Measurements from ENCODE around the gene ACSL1.
A peak's percentile ranks its signal among the peaks of the same experiment; 100 is the strongest.

ACSL1 gene

GRCh38 chr4:184733654-184734524, 91.9 kb downstream of the ACSL1 start, which contains the start of gene CENPU (continued):
- TF ChIP-seq, protein P1, sequence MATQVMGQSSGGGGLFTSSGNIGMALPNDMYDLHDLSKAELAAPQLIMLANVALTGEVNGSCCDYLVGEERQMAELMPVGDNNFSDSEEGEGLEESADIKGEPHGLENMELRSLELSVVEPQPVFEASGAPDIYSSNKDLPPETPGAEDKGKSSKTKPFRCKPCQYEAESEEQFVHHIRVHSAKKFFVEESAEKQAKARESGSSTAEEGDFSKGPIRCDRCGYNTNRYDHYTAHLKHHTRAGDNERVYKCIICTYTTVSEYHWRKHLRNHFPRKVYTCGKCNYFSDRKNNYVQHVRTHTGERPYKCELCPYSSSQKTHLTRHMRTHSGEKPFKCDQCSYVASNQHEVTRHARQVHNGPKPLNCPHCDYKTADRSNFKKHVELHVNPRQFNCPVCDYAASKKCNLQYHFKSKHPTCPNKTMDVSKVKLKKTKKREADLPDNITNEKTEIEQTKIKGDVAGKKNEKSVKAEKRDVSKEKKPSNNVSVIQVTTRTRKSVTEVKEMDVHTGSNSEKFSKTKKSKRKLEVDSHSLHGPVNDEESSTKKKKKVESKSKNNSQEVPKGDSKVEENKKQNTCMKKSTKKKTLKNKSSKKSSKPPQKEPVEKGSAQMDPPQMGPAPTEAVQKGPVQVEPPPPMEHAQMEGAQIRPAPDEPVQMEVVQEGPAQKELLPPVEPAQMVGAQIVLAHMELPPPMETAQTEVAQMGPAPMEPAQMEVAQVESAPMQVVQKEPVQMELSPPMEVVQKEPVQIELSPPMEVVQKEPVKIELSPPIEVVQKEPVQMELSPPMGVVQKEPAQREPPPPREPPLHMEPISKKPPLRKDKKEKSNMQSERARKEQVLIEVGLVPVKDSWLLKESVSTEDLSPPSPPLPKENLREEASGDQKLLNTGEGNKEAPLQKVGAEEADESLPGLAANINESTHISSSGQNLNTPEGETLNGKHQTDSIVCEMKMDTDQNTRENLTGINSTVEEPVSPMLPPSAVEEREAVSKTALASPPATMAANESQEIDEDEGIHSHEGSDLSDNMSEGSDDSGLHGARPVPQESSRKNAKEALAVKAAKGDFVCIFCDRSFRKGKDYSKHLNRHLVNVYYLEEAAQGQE (tag by site-specific recombination; IDR thresholded peaks at IDR 0.05), result no peak; the same call in 1 of the 2 replicates
- no peak for TF ChIP-seq ZBTB1 (tag by site-specific recombination; IDR thresholded peaks at IDR 0.05)
- no peak for TF ChIP-seq ZNF174 (tag by site-specific recombination; IDR thresholded peaks at IDR 0.05)
- 0 out of 2 replicates have a peak, but pooled peaks have one; percentile 14 for TF ChIP-seq ZFP37 (tag by site-specific recombination; IDR thresholded peaks at IDR 0.05)
- peak; percentile 89 for TF ChIP-seq ZSCAN30 (tag by site-specific recombination; IDR thresholded peaks at IDR 0.05)
- no peak for TF ChIP-seq ZNF19 (tag by site-specific recombination; IDR thresholded peaks at IDR 0.05; ENCODE audit: low read depth)
- TF ChIP-seq FEZF1 (tag by site-specific recombination; IDR thresholded peaks at IDR 0.05), result peak; percentile 32; the same call in 1 of the 2 replicates
- TF ChIP-seq ZNF16 (tag by site-specific recombination; IDR thresholded peaks at IDR 0.05; ENCODE audit: low read depth), result no peak
- peak; percentile 12; the same call in 1 of the 2 replicates for TF ChIP-seq PRDM10 (tag by site-specific recombination; IDR thresholded peaks at IDR 0.05)
- no peak for TF ChIP-seq GFI1B (tag by site-specific recombination; IDR thresholded peaks at IDR 0.05)
- no peak for TF ChIP-seq SETDB1 (IDR thresholded peaks at IDR 0.05; ENCODE audit: insufficient read length, low read length)
- TF ChIP-seq ZNF580 (tag by site-specific recombination; IDR thresholded peaks at IDR 0.05), result peak; percentile 91
- no peak for TF ChIP-seq ZNF777 (tag by site-specific recombination; IDR thresholded peaks at IDR 0.05; ENCODE audit: borderline replicate concordance)
- TF ChIP-seq, protein P2, sequence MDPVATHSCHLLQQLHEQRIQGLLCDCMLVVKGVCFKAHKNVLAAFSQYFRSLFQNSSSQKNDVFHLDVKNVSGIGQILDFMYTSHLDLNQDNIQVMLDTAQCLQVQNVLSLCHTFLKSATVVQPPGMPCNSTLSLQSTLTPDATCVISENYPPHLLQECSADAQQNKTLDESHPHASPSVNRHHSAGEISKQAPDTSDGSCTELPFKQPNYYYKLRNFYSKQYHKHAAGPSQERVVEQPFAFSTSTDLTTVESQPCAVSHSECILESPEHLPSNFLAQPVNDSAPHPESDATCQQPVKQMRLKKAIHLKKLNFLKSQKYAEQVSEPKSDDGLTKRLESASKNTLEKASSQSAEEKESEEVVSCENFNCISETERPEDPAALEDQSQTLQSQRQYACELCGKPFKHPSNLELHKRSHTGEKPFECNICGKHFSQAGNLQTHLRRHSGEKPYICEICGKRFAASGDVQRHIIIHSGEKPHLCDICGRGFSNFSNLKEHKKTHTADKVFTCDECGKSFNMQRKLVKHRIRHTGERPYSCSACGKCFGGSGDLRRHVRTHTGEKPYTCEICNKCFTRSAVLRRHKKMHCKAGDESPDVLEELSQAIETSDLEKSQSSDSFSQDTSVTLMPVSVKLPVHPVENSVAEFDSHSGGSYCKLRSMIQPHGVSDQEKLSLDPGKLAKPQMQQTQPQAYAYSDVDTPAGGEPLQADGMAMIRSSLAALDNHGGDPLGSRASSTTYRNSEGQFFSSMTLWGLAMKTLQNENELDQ (tag by site-specific recombination; IDR thresholded peaks at IDR 0.05; ENCODE audit: low read depth), result no peak
- TF ChIP-seq ZIC2 (tag by site-specific recombination; IDR thresholded peaks at IDR 0.05), result 0 out of 2 replicates have a peak, but pooled peaks have one; percentile 10
- no peak for TF ChIP-seq ZNF530 (tag by site-specific recombination; IDR thresholded peaks at IDR 0.05; ENCODE audit: low read depth)
- no peak for TF ChIP-seq ZNF776 (tag by site-specific recombination; IDR thresholded peaks at IDR 0.05; ENCODE audit: borderline replicate concordance)
- TF ChIP-seq ZNF549 (tag by site-specific recombination; IDR thresholded peaks at IDR 0.05), result no peak
- TF ChIP-seq ZNF843 (tag by site-specific recombination; IDR thresholded peaks at IDR 0.05), result peak; percentile 83
- no peak for TF ChIP-seq ZNF341 (tag by site-specific recombination; IDR thresholded peaks at IDR 0.05; ENCODE audit: low read depth)
- 0 out of 2 replicates have a peak, but pooled peaks have one; percentile 46 for TF ChIP-seq ZNF37A (tag by site-specific recombination; IDR thresholded peaks at IDR 0.05)
- no peak for TF ChIP-seq KLF16 (tag by site-specific recombination; IDR thresholded peaks at IDR 0.05)
- no peak for TF ChIP-seq ZNF791 (tag by site-specific recombination; IDR thresholded peaks at IDR 0.05)
- TF ChIP-seq ZNF76 (tag by site-specific recombination; IDR thresholded peaks at IDR 0.05; ENCODE audit: borderline replicate concordance, low read depth), result peak; percentile 83
- TF ChIP-seq ZBTB8A (tag by site-specific recombination; IDR thresholded peaks at IDR 0.05), result peak; percentile 73
- no peak for TF ChIP-seq ZNF626 (tag by site-specific recombination; IDR thresholded peaks at IDR 0.05)
- no peak for TF ChIP-seq ZNF23 (tag by site-specific recombination; IDR thresholded peaks at IDR 0.05; ENCODE audit: borderline replicate concordance)
- no peak for TF ChIP-seq ZNF132 (tag by site-specific recombination; IDR thresholded peaks at IDR 0.05; ENCODE audit: borderline replicate concordance)
- no peak for TF ChIP-seq ZNF571 (tag by site-specific recombination; IDR thresholded peaks at IDR 0.05)
- TF ChIP-seq ZNF114 (tag by site-specific recombination; IDR thresholded peaks at IDR 0.05), result no peak
- TF ChIP-seq ZNF335 (tag by site-specific recombination; conservative IDR thresholded peaks at IDR 0.05), result peak; percentile 56

Data from HEK293 (cell line).